ENCODE data around the gene WDR91.

The WDR91 gene

GRCh38 chr7:135150072-135150782 lies 61.1 kb downstream of the WDR91 start:
- no peak overlapping the region for H3K4me3 ChIP-seq (ENCODE audit: severe bottlenecking)
- H3K27me3 ChIP-seq (ENCODE audit: insufficient read depth, poor library complexity, severe bottlenecking), result no peaks in the 10 kb centered on the region
- no peak overlapping the region for H3K27ac ChIP-seq (ENCODE audit: poor library complexity, severe bottlenecking)

DNA sequence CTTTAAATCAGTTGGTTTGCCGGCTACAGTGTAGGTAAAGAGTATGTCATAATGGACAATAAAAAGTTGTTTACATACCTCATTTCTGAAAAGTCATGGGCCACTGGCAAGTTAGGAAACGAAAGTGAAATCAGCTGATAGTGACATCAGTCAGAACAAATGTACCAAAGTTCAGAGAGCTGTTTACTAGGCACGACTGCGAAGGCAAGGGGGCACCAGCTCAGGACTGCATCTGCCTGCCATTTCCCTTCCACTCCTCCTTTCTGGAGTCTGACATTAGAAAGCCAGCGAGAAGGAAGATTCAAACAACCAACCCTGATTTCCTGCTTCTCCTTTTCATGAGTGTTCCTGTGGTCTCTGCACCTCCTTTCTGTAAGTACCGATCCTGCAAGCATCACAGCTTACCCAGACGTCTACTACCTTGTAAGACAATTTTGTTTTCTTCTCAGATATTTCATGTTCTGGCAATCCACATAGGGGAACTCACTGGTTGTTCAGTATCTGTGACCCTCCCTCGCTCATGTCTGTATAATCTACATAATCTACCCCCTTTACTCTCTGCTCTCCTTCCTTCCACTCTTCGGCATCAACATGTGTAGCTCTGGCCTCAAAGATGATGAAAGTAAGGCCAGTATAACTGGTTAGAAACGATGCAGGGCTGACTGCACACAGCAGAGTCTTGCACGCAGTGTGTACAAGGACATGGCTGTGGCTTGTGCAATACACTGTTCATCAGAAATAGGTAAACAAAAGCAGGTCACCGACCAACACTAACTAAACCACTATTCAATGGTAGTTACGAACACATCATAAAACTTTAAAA lies 63.2 kb downstream of the WDR91 start, which contains the start of gene TMEM140:
Gene TMEM140 (plus strand): TSS at position 174 of the 823 bp plus-strand sequence. CDS start 16,370 bp downstream, outside the sequence.
- no peak within 1 kb of the TSS for H3K27ac ChIP-seq (ENCODE audit: poor library complexity, severe bottlenecking)
- peak within 1 kb of the TSS; percentile 21 for H3K4me3 ChIP-seq (ENCODE audit: severe bottlenecking)
- DNase-seq (ENCODE audit: low spot score) (no peak), ATAC-seq (ENCODE audit: low read depth) (peak; percentile 70)
- no peak for TF ChIP-seq CTCF (IDR thresholded peaks at IDR 0.05; ENCODE audit: poor library complexity, severe bottlenecking)
- H3K27me3 ChIP-seq (ENCODE audit: insufficient read depth, poor library complexity, severe bottlenecking), result no peaks in the 10 kb centered on the region
- no peaks in the 10 kb centered on the region for H3K9me3 ChIP-seq (ENCODE audit: severe bottlenecking)
- no peaks in the 10 kb centered on the region for H3K36me3 ChIP-seq (ENCODE audit: low read depth)
- no peaks in the 10 kb centered on the region for H3K4me1 ChIP-seq (ENCODE audit: insufficient read depth, poor library complexity, severe bottlenecking)

More at GRCh38 chr7:135150072-135150782, 61.1 kb downstream of the WDR91 start:
- ATAC-seq (ENCODE audit: low read depth), result no peak
- Histone ChIP-seq H3K4me1 (ENCODE audit: insufficient read depth, poor library complexity, severe bottlenecking) (no peaks in the 10 kb centered on the region), H3K9me3 (ENCODE audit: severe bottlenecking) (no peaks in the 10 kb centered on the region), H3K36me3 (ENCODE audit: low read depth) (no peaks in the 10 kb centered on the region)
- no peak for TF ChIP-seq CTCF (IDR thresholded peaks at IDR 0.05; ENCODE audit: poor library complexity, severe bottlenecking)
- no peak for DNase-seq (ENCODE audit: low spot score)

DNA sequence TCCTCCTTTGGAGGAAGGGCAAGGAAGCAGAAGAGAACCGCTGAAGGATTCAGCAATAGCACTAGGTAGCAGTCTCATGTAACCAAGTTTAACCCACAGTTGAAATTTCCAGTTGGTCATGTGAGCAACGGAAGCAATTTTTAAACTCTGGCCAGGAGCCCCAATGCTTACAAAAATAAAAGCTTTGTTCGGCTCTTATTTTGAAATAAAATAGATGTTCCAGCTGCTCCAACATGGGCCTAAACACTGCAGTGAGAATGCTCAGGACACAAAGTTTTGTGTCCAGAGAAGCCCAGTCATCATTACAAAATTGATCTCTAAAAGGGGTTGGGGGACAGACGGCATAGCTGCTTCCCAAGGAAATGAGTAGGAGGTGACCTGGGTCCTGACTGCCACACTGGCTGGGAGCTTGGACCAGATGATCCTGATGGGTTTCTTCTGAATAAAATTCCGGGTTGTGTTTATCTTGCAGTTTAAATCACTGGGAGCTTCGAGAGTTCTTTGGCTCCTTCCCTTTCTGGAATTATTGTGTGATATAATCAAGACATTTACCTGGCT lies 63.9 kb downstream of the WDR91 start:
- DNase-seq (ENCODE audit: low spot score) (no peak), ATAC-seq (ENCODE audit: low read depth) (peak; percentile 33; the same call in 2 of the 3 replicates)
- Histone ChIP-seq H3K36me3 (ENCODE audit: low read depth) (no peaks in the 10 kb centered on the region), H3K9me3 (ENCODE audit: severe bottlenecking) (no peaks in the 10 kb centered on the region), H3K4me1 (ENCODE audit: insufficient read depth, poor library complexity, severe bottlenecking) (no peaks in the 10 kb centered on the region), H3K4me3 (ENCODE audit: severe bottlenecking) (peak overlapping the region; percentile 21), H3K27me3 (ENCODE audit: insufficient read depth, poor library complexity, severe bottlenecking) (no peaks in the 10 kb centered on the region), H3K27ac (ENCODE audit: poor library complexity, severe bottlenecking) (no peak overlapping the region)
- no peak for TF ChIP-seq CTCF (IDR thresholded peaks at IDR 0.05; ENCODE audit: poor library complexity, severe bottlenecking)

GRCh38 chr7:135143885-135144668 lies 67.2 kb downstream of the WDR91 start:
- H3K9me3 ChIP-seq (ENCODE audit: severe bottlenecking), result no peaks in the 10 kb centered on the region
- H3K4me3 ChIP-seq (ENCODE audit: severe bottlenecking), result no peak overlapping the region
- no peak for TF ChIP-seq CTCF (IDR thresholded peaks at IDR 0.05; ENCODE audit: poor library complexity, severe bottlenecking)
- H3K36me3 ChIP-seq (ENCODE audit: low read depth), result no peaks in the 10 kb centered on the region
- no peaks in the 10 kb centered on the region for H3K4me1 ChIP-seq (ENCODE audit: insufficient read depth, poor library complexity, severe bottlenecking)
- no peak for DNase-seq (ENCODE audit: low spot score)
- ATAC-seq (ENCODE audit: low read depth), result no peak
- H3K27me3 ChIP-seq (ENCODE audit: insufficient read depth, poor library complexity, severe bottlenecking), result no peaks in the 10 kb centered on the region
- no peak overlapping the region for H3K27ac ChIP-seq (ENCODE audit: poor library complexity, severe bottlenecking)

Data from RWPE2 (cell line).